Upper lobe of left lung (tissue), 6 donors: ENCODE measurements around the gene MAPK12. TPM values are rescaled to one million over a fixed set of nuclear protein-coding genes. Genes with fewer than 3 reads are reported as not detected.

Source experiments
- ATAC-seq, 2 donors: fragments of 200-7000 bp; cut with Tn5 transposase; one replicate each; pipeline ENCODE4 v1.9.1; 2022; ENCODE audit warnings: mild to moderate bottlenecking in 2 of 2, moderate library complexity in 2 of 2; ENCODE audit not compliant: low FRiP score in 2 of 2
- DNase-seq, 2 donors: peaks; one replicate each; pipeline ENCODE4 v3.0.0-alpha.2; 2019 to 2020
- H3K27ac ChIP-seq, 4 donors: fragments of 200-600 bp; sonication (generic); one replicate each; pipeline ENCODE4 v1.5.1; 2016 to 2019
- H3K27me3 ChIP-seq, 4 donors: fragments of 200-600 bp; sonication (generic); one replicate each; pipeline ENCODE4 v1.5.1; 2017 to 2019
- H3K36me3 ChIP-seq, 4 donors: fragments of 200-600 bp; sonication (generic); one replicate each; pipeline ENCODE4 v1.5.1; 2016 to 2019
- H3K4me1 ChIP-seq, 4 donors: fragments of 200-600 bp; sonication (generic); one replicate each; pipeline ENCODE4 v1.5.1; 2018 to 2019
- H3K4me3 ChIP-seq, 4 donors: fragments of 200-600 bp; sonication (generic); one replicate each; pipeline ENCODE4 v1.5.1; 2017 to 2019; ENCODE audit warnings: mild to moderate bottlenecking in 2 of 4, moderate library complexity in 1 of 4
- H3K9me3 ChIP-seq, 4 donors: fragments of 200-600 bp; sonication (generic); one replicate each; pipeline ENCODE4 v1.5.1; 2018 to 2019
- EP300 ChIP-seq, 4 donors: sonication (generic); formaldehyde crosslinking; IDR thresholded peaks; one replicate each; pipeline ENCODE4 v1.5.1; 2017; ENCODE audit warnings: antibody characterized with exemption in 4 of 4, control low read depth in 2 of 4
- POLR2A ChIP-seq, 4 donors: fragments of 450-650 bp; IDR thresholded peaks; one replicate each; pipeline ENCODE4 v1.5.1; 2016 to 2017; ENCODE audit warnings: antibody characterized with exemption in 4 of 4, mild to moderate bottlenecking in 2 of 4
- POLR2AphosphoS5 ChIP-seq, 2 donors: sonication (generic); formaldehyde crosslinking; IDR thresholded peaks; one replicate each; pipeline ENCODE4 v1.5.1; 2017; ENCODE audit warnings: antibody characterized with exemption in 2 of 2
- WGBS, 2 donors: methylation state at CpG; one replicate each; pipeline ENCODE4 v1.1.5; 2017 to 2018; 5-methylcytosine and 5-hydroxymethylcytosine counted together
- total RNA-seq, 6 donors: library from RNA; depleted of rRNA in 4 of 6; stranded (reverse); fragments of >200 nt in 4 of 6; gene quantifications; one replicate each; pipeline versions ENCODE4 v1.1.0 to v1.2.1, GENCODE V29; 2016 to 2021
- TF ChIP-seq, protein P1 (sequence below), 6 experiments: fragments of 450-650 bp in 4 of 6; fragments of 200-600 bp in 2 of 6; sonication (generic) in 2 of 6; IDR thresholded peaks; one replicate each; pipeline ENCODE4 v1.5.1; 2016 to 2019; ENCODE audit warnings: antibody characterized with exemption in 6 of 6
- donor health status: DM: no; HTN: no; CAD: no; lungs with moderate emphysema.
- donor health status: DM: no; HTN: yes; CAD: no; lungs with severe emphysema.

Gene MAPK12
- total RNA-seq, 6 donors from 2014 or later = 3.1 to 19.2 (median 10.1) TPM

DNA sequence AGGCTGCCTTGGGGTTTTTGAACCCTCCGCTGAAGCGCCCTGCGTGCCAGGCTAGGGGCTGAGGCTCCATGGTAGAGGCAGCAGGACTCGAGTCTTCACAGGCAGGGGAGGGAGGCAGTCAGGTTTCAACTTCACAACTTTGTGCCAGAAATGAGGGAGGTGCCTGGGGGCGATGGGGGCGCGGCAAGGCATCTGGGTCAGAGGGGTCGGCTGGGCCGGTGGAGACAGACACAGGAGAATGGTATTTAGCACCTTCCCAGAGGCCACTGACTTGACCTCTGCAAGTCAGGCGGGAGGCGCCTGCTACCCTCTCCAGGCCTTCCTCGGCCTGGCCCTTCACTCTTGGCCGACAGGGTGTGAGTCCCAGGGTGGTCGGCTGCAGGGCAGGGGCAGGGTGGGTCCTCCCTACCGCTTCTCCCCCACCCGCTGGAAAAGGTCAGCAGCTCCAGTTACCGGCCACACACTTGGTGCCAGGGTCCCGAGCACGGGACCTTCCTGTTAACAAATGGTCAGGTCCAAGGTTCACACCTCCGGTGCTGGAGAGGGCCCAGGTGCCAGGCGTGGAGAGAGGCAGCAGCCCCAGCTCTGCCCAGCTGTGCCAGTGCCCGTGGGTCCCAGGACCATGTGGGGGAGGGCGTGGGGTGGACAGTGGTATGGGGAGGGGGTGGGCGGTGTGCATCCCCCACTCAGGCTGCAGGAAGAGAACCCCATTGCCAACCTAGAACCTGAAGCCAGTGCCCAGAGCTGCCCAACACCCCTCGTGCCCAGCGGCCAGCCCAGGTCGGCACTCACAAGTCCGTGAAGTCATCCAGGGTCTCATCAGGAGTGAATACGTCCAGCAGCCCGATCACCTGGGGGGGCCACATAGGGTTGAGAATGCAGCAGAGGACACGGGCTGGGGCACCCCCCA, 3.8 kb downstream of the MAPK12 start:
- H3K27ac ChIP-seq = no peak overlapping the region

DNA sequence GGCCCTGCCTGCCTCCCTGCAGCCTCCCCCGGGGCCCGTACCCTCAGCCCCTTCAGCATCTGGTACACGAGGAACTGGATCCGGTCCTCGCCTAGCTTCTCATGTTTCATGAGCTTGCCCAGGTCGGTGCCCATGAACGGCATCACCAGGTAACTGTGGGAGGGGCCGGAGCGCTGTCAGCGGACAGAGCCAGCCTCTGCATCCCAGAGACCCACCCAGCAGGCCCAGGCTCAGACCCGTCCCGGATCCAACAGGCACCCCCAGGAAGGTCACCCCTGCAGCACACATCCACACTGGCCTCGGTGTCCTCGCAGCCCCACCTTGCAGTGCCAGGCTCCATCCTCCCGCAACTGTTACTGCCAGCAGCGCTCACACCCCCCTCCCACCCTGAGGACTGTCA, 4.4 kb downstream of the MAPK12 start:
- TF ChIP-seq, protein P1, sequence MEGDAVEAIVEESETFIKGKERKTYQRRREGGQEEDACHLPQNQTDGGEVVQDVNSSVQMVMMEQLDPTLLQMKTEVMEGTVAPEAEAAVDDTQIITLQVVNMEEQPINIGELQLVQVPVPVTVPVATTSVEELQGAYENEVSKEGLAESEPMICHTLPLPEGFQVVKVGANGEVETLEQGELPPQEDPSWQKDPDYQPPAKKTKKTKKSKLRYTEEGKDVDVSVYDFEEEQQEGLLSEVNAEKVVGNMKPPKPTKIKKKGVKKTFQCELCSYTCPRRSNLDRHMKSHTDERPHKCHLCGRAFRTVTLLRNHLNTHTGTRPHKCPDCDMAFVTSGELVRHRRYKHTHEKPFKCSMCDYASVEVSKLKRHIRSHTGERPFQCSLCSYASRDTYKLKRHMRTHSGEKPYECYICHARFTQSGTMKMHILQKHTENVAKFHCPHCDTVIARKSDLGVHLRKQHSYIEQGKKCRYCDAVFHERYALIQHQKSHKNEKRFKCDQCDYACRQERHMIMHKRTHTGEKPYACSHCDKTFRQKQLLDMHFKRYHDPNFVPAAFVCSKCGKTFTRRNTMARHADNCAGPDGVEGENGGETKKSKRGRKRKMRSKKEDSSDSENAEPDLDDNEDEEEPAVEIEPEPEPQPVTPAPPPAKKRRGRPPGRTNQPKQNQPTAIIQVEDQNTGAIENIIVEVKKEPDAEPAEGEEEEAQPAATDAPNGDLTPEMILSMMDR (IDR thresholded peaks at IDR 0.05) = no peak
- no peak for TF ChIP-seq EP300 (IDR thresholded peaks at IDR 0.05)
- no peak for TF ChIP-seq POLR2A (IDR thresholded peaks at IDR 0.05)
- TF ChIP-seq POLR2AphosphoS5 (IDR thresholded peaks at IDR 0.05) = no peak
- peaks cover 0 to 6% (median under 1%) of the 10 kb centered on the region in 4 donors for H3K27me3 ChIP-seq
- H3K9me3 ChIP-seq = no peaks in the 10 kb centered on the region
- peak in 1 of 2 donors; percentile 66 for DNase-seq
- peaks cover 0 to 3% (median 0%) of the 10 kb centered on the region in 4 donors for H3K36me3 ChIP-seq
- WGBS, 2 donors = 86% methylated on average over 16 of the region's 16 CpGs; no CpG with 5 or more reads in 1 of the 2 donors
- peaks cover 12 to 24% (median 12%) of the 10 kb centered on the region in 4 donors for H3K4me1 ChIP-seq
- no peak for ATAC-seq
- H3K27ac ChIP-seq = no peak overlapping the region
- no peak overlapping the region for H3K4me3 ChIP-seq

More for the DNA sequence above, 3.8 kb downstream of the MAPK12 start:
- Histone ChIP-seq H3K9me3 (no peaks in the 10 kb centered on the region), H3K27me3 (peaks cover 0 to 13% (median 2%) of the 10 kb centered on the region in 4 donors), H3K36me3 (peaks cover 0 to 3% (median 0%) of the 10 kb centered on the region in 4 donors), H3K4me3 (no peak overlapping the region), H3K4me1 (peaks cover 16 to 28% (median 18%) of the 10 kb centered on the region in 4 donors)
- TF ChIP-seq POLR2AphosphoS5 (IDR thresholded peaks at IDR 0.05) (no peak), POLR2A (IDR thresholded peaks at IDR 0.05) (no peak), EP300 (IDR thresholded peaks at IDR 0.05) (no peak)
- TF ChIP-seq, protein P1 (IDR thresholded peaks at IDR 0.05) = no peak
- WGBS, 2 donors = 84% methylated on average over 6 to 31 of the region's 31 CpGs
- ATAC-seq (no peak), DNase-seq (peak in 1 of 2 donors; percentile 72)

DNA sequence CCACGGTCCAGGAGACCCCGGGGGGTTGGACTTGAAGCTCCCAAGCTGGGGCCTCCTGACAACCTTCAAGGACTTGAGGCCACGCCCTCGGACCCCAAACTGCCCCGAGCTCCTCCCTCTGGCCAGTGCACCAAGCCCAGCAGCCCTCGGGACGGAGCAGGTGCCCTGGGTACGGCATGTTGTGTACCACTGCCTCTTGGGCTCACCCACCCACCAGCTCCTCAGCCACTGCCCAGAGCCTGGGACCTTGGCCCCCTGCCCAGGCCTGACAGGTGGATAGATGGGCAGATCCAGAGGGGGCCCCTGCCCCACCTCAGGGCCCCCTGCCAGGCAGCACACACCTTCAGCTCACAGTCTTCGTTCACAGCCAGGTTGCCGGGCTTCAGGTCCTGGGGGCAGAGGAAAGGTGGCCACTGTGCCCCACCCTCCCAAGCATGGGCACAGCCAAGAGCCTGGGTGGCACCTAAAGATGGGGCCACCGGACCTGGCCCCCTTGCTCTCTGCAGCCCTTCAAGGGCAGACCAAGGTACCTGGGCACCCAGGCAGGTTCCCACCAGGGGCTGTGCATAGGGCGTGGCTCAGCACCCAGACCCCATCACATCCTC, 5.1 kb downstream of the MAPK12 start:
- no peak for TF ChIP-seq POLR2A (IDR thresholded peaks at IDR 0.05)
- no peak for TF ChIP-seq POLR2AphosphoS5 (IDR thresholded peaks at IDR 0.05)
- TF ChIP-seq, protein P1 (IDR thresholded peaks at IDR 0.05) = no peak
- no peak for TF ChIP-seq EP300 (IDR thresholded peaks at IDR 0.05)
- Histone ChIP-seq H3K4me1 (peaks cover 11 to 24% (median 15%) of the 10 kb centered on the region in 4 donors), H3K27me3 (no peaks in the 10 kb centered on the region), H3K27ac (no peak overlapping the region), H3K9me3 (no peaks in the 10 kb centered on the region), H3K4me3 (no peak overlapping the region), H3K36me3 (peaks cover 0 to 3% (median 0%) of the 10 kb centered on the region in 4 donors)
- WGBS, 2 donors = 86 to 96% methylated on average over 5 to 9 of the region's 12 CpGs
- ATAC-seq = no peak
- peak in 1 of 2 donors; percentile 69 for DNase-seq

DNA sequence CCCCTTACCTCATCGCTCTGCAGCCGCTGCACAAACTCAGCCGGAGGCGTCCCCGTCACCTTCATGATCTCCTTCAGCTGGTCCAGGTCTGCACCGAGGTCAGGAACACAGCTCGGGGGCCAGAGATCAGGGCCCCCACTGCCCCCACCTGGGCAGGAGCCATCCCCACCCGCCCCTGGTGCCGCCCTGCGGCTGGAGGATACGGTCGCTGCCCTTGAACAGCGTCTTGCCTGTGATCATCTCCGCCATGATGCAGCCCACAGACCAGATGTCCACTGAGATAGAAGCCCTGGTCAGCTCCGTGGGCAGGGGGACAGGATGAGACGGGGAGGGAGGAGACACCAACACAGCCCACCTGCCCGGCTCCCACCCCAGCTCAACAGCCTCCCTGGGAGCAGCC, 5.9 kb downstream of the MAPK12 start:
- Histone ChIP-seq H3K27ac (no peak overlapping the region), H3K4me1 (peaks cover 14 to 24% (median 15%) of the 10 kb centered on the region in 4 donors), H3K36me3 (peaks cover 0 to 3% (median 0%) of the 10 kb centered on the region in 4 donors), H3K4me3 (no peak overlapping the region), H3K27me3 (no peaks in the 10 kb centered on the region), H3K9me3 (no peaks in the 10 kb centered on the region)
- TF ChIP-seq, protein P1 (IDR thresholded peaks at IDR 0.05) = no peak
- TF ChIP-seq POLR2AphosphoS5 (IDR thresholded peaks at IDR 0.05) (no peak), EP300 (IDR thresholded peaks at IDR 0.05) (no peak)
- DNase-seq (peak in 1 of 2 donors; percentile 56), ATAC-seq (no peak)
- WGBS, 2 donors = 92 to 94% methylated on average over 7 to 17 of the region's 17 CpGs
